ENCODE data around the gene CXCL17. TPM values are rescaled to one million over a fixed set of nuclear protein-coding genes. Genes with fewer than 3 reads are reported as not detected.

CXCL17 gene
- total RNA-seq, 2 experiments from 2014 or later: not detected

Other genes with a start within 250 kb of the CXCL17 start
- 10 to 100 TPM; 37.2 to 42.4 TPM for gene DEDD2, start 225.3 kb downstream of the CXCL17 start, total RNA-seq
- gene ZNF526, start 222.6 kb downstream of the CXCL17 start, total RNA-seq: 10 to 100 TPM; 18.0 to 18.5 TPM
- 10 to 100 TPM; 42.7 to 53.4 TPM for gene GSK3A, start 200.3 kb downstream of the CXCL17 start, total RNA-seq
- gene ERF, start 187.8 kb downstream of the CXCL17 start, total RNA-seq: 10 to 100 TPM; 56.5 to 57.9 TPM
- gene CIC, start 173.7 kb downstream of the CXCL17 start, total RNA-seq: 10 to 100 TPM; 69.3 to 81.0 TPM
- under 1 TPM; 0.54 to 0.62 TPM for gene PRR19, start 140.8 kb downstream of the CXCL17 start, total RNA-seq
- gene PAFAH1B3, start 140.3 kb downstream of the CXCL17 start, total RNA-seq: 10 to 100 TPM; 43.5 to 46.6 TPM
- not detected for gene TMEM145, start 129.6 kb downstream of the CXCL17 start, total RNA-seq
- 1 to 10 TPM; 3.3 to 3.7 TPM for gene MEGF8, start 117.3 kb downstream of the CXCL17 start, total RNA-seq
- not detected for gene CNFN, start 52.6 kb downstream of the CXCL17 start, total RNA-seq
- 10 to 100 TPM; 27.7 to 29.5 TPM for gene LIPE, start 15.6 kb downstream of the CXCL17 start, total RNA-seq
- gene CEACAM1, start 85.5 kb upstream of the CXCL17 start, total RNA-seq: 10 to 100 TPM; 21.0 to 22.2 TPM
- not detected for gene CEACAM8, start 152.0 kb upstream of the CXCL17 start, total RNA-seq